ENCODE data around the gene TEC. TPM values are rescaled to one million over a fixed set of nuclear protein-coding genes. Genes with fewer than 3 reads are reported as not detected.
"Not testable (repeated sequence)": the region's sequence is repeated elsewhere in the genome, so short reads cannot be mapped to it uniquely, and the experiment has no call there.

Gene TEC
- polyA plus RNA-seq, 1 donor (not counting 4 experiments of a cell fraction or from before 2014, with no cell fraction given) = 0.39 TPM

DNA sequence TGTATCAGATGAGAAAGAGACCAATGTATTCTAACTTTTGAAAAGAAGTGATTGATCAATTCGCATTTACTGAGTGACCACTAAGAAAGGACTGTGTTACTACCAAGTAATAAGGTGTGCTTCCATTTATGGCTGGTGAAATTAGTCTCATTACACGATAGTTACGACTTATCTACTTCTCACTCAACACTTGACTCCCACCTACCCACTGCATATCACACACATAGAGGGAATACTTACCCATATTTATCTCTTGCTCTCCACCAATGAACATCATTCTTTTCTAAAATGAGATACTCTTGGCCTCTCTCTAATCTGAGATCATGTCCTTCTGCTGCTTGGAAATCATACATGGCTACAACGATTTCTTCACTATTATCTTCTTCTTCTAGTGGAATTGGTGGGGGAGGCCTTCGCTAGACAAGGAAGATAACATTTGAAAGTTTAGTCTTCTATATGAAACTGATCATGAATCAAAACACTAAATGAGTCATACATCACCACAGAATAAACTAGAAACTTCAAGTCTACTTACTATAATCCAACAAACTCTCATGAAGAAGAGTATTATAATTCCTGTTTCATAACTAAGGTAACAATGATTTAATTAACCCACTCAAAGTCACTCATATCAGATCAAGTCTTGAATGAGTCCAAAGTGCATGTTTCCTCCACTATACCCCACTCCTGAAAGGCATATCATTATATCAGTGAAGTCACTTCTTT is 101.9 kb downstream of the TEC start:
- no peak overlapping the region for H3K4me3 ChIP-seq (ENCODE audit: control insufficient read depth in 2 of 3, extremely low read depth in 1 of 3, insufficient read depth in 2 of 3, low read depth in 1 of 3, low read length in 3 of 3)
- FAIRE-seq (no peak), DNase-seq (ENCODE audit: low read depth, low spot score) (no peak)
- H3K9me1 ChIP-seq (ENCODE audit: control insufficient read depth, extremely low read depth, insufficient read depth, low read length) = no peaks in the 10 kb centered on the region
- no peak overlapping the region for H3K27ac ChIP-seq (ENCODE audit: control insufficient read depth, insufficient read depth, low read length)
- H3K9me3 ChIP-seq (ENCODE audit: control insufficient read depth, low read depth, low read length) = no peaks in the 10 kb centered on the region
- H3K27me3 ChIP-seq (ENCODE audit: control insufficient read depth, extremely low read depth, insufficient read depth, low read length) = no peaks in the 10 kb centered on the region
- no peak overlapping the region for H3K4me2 ChIP-seq (ENCODE audit: control insufficient read depth, extremely low read depth, insufficient read depth, low read depth, low read length)
- no peaks in the 10 kb centered on the region for H3K4me1 ChIP-seq (ENCODE audit: control insufficient read depth, extremely low read depth, insufficient read depth, low read length)
- dilution Hi-C loops (cut with MboI; ENCODE audit: extremely low pct_ligation_motif_present, low sequenced_read_pairs) = no loop called here
- H3K79me2 ChIP-seq (ENCODE audit: control insufficient read depth, insufficient read depth, low read length) = no peaks in the 10 kb centered on the region
- no peaks in the 10 kb centered on the region for H4K20me1 ChIP-seq (ENCODE audit: control insufficient read depth, extremely low read depth, insufficient read depth, low read length)
- H3K36me3 ChIP-seq (ENCODE audit: control insufficient read depth in 2 of 2, extremely low read depth in 1 of 2, insufficient read depth in 2 of 2, low read length in 2 of 2) = no peaks in the 10 kb centered on the region
- no peak for TF ChIP-seq EZH2 (IDR thresholded peaks at IDR 0.05; ENCODE audit: low read length)
- TF ChIP-seq, protein P1, sequence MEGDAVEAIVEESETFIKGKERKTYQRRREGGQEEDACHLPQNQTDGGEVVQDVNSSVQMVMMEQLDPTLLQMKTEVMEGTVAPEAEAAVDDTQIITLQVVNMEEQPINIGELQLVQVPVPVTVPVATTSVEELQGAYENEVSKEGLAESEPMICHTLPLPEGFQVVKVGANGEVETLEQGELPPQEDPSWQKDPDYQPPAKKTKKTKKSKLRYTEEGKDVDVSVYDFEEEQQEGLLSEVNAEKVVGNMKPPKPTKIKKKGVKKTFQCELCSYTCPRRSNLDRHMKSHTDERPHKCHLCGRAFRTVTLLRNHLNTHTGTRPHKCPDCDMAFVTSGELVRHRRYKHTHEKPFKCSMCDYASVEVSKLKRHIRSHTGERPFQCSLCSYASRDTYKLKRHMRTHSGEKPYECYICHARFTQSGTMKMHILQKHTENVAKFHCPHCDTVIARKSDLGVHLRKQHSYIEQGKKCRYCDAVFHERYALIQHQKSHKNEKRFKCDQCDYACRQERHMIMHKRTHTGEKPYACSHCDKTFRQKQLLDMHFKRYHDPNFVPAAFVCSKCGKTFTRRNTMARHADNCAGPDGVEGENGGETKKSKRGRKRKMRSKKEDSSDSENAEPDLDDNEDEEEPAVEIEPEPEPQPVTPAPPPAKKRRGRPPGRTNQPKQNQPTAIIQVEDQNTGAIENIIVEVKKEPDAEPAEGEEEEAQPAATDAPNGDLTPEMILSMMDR (optimal IDR thresholded peaks at IDR 0.05 in 1 of 3, IDR thresholded peaks at IDR 0.05 in 1 of 3, conservative IDR thresholded peaks at IDR 0.05 in 1 of 3; ENCODE audit: extremely low read depth in 1 of 3, insufficient read depth in 2 of 3, low read length in 3 of 3) = no peak
- H2AFZ ChIP-seq (ENCODE audit: control insufficient read depth, low read length) = no peak overlapping the region
- no peak overlapping the region for H3K9ac ChIP-seq (ENCODE audit: control insufficient read depth, extremely low read depth, insufficient read depth, low read length)

DNA sequence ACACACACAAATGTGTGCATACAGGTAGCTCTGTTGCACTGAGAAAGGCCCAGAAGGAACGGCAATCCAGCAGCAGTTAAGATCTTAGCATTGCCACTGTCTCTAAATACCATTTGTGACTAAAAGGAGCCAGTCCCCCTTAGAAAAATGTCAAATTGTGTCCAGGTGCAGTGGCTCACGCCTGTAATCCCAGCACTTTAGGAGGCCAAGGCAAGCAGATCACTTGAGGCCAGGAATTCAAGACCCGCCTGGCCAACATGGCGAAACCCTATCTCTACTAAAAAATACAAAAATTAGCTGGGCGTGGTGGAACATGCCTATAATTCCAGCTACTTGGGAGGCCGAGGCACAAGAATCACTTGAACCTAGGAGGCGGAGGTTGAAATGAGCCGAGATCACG is 105.1 kb downstream of the TEC start:
- H2AFZ ChIP-seq (ENCODE audit: control insufficient read depth, low read length); H3K27me3 ChIP-seq (ENCODE audit: control insufficient read depth, extremely low read depth, insufficient read depth, low read length); DNase-seq (ENCODE audit: low read depth, low spot score); H3K9me3 ChIP-seq (ENCODE audit: control insufficient read depth, low read depth, low read length); H3K79me2 ChIP-seq (ENCODE audit: control insufficient read depth, insufficient read depth, low read length); FAIRE-seq; H3K27ac ChIP-seq (ENCODE audit: control insufficient read depth, insufficient read depth, low read length); H3K4me2 ChIP-seq (ENCODE audit: control insufficient read depth, extremely low read depth, insufficient read depth, low read depth, low read length); H4K20me1 ChIP-seq (ENCODE audit: control insufficient read depth, extremely low read depth, insufficient read depth, low read length); H3K4me3 ChIP-seq (ENCODE audit: control insufficient read depth in 2 of 3, extremely low read depth in 1 of 3, insufficient read depth in 2 of 3, low read depth in 1 of 3, low read length in 3 of 3); H3K9ac ChIP-seq (ENCODE audit: control insufficient read depth, extremely low read depth, insufficient read depth, low read length); dilution Hi-C loops (cut with MboI; ENCODE audit: extremely low pct_ligation_motif_present, low sequenced_read_pairs); H3K36me3 ChIP-seq (ENCODE audit: control insufficient read depth in 2 of 2, extremely low read depth in 1 of 2, insufficient read depth in 2 of 2, low read length in 2 of 2); H3K9me1 ChIP-seq (ENCODE audit: control insufficient read depth, extremely low read depth, insufficient read depth, low read length); H3K4me1 ChIP-seq (ENCODE audit: control insufficient read depth, extremely low read depth, insufficient read depth, low read length): not testable (repeated sequence)

DNA sequence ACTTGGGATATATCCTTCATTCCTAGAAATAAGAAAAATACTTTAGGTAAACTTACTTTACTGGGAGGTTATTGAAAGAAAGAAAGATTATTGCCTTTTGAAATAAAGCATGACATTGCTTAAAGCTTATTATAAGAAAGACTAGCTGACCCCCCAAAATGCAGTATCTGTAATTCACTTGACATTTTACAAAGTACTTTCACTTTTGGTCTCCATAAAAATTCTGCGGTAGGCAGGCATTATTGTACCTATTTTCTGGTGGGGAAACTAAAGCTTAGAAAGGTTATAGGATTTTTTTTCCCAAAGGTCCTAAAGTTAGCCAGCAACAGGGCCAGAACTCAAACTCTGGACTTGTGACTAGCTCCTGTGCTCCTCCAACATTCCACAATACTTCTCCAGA is 105.9 kb downstream of the TEC start:
- no peak for FAIRE-seq
- Histone ChIP-seq H3K4me1 (ENCODE audit: control insufficient read depth, extremely low read depth, insufficient read depth, low read length) (peaks cover 5% of the 10 kb centered on the region), H3K79me2 (ENCODE audit: control insufficient read depth, insufficient read depth, low read length) (no peaks in the 10 kb centered on the region), H3K9me3 (ENCODE audit: control insufficient read depth, low read depth, low read length) (no peaks in the 10 kb centered on the region), H3K4me2 (ENCODE audit: control insufficient read depth, extremely low read depth, insufficient read depth, low read depth, low read length) (no peak overlapping the region), H2AFZ (ENCODE audit: control insufficient read depth, low read length) (no peak overlapping the region), H4K20me1 (ENCODE audit: control insufficient read depth, extremely low read depth, insufficient read depth, low read length) (no peaks in the 10 kb centered on the region), H3K27ac (ENCODE audit: control insufficient read depth, insufficient read depth, low read length) (no peak overlapping the region), H3K4me3 (ENCODE audit: control insufficient read depth in 2 of 3, extremely low read depth in 1 of 3, insufficient read depth in 2 of 3, low read depth in 1 of 3, low read length in 3 of 3) (no peak overlapping the region), H3K27me3 (ENCODE audit: control insufficient read depth, extremely low read depth, insufficient read depth, low read length) (no peaks in the 10 kb centered on the region), H3K36me3 (ENCODE audit: control insufficient read depth in 2 of 2, extremely low read depth in 1 of 2, insufficient read depth in 2 of 2, low read length in 2 of 2) (no peaks in the 10 kb centered on the region), H3K9ac (ENCODE audit: control insufficient read depth, extremely low read depth, insufficient read depth, low read length) (no peak overlapping the region), H3K9me1 (ENCODE audit: control insufficient read depth, extremely low read depth, insufficient read depth, low read length) (no peaks in the 10 kb centered on the region)
- dilution Hi-C loops (cut with MboI; ENCODE audit: extremely low pct_ligation_motif_present, low sequenced_read_pairs) = no loop called here
- no peak for DNase-seq (ENCODE audit: low read depth, low spot score)
- TF ChIP-seq, protein P1 (optimal IDR thresholded peaks at IDR 0.05 in 1 of 3, IDR thresholded peaks at IDR 0.05 in 1 of 3, conservative IDR thresholded peaks at IDR 0.05 in 1 of 3; ENCODE audit: extremely low read depth in 1 of 3, insufficient read depth in 2 of 3, low read length in 3 of 3) = no peak
- TF ChIP-seq EZH2 (IDR thresholded peaks at IDR 0.05; ENCODE audit: low read length) = no peak

Data from keratinocyte (primary cell).